ENCODE data around the gene BCL2A1. TPM values are rescaled to one million over a fixed set of nuclear protein-coding genes. Genes with fewer than 3 reads are reported as not detected.

BCL2A1 gene
- total RNA-seq, 2 experiments from 2014 or later, result 2.2 to 2.3 TPM

- intact Hi-C loops (cut with micrococcal nuclease; ENCODE audit: unreplicated experiment), result no loop called here
- Histone ChIP-seq H4K20me1 (ENCODE audit: insufficient read depth, low read length) (no peaks in the 10 kb centered on the region), H3K9me2 (ENCODE audit: insufficient read depth, low read length) (no peaks in the 10 kb centered on the region), H3K9me3 (ENCODE audit: low read length) (no peaks in the 10 kb centered on the region), H2AFZ (ENCODE audit: low read length) (no peak overlapping the region), H3K27ac (ENCODE audit: low read depth, low read length, poor library complexity, severe bottlenecking) (no peak overlapping the region), H3K4me1 (ENCODE audit: insufficient read depth, low read length, poor library complexity, severe bottlenecking) (peaks cover 5% of the 10 kb centered on the region), H3K4me3 (ENCODE audit: low read depth, low read length, poor library complexity, severe bottlenecking) (no peak overlapping the region), H3K4me2 (ENCODE audit: low read length) (no peak overlapping the region), H3K36me3 (ENCODE audit: insufficient read depth, low read length) (no peaks in the 10 kb centered on the region), H3K79me2 (ENCODE audit: insufficient read depth, low read depth, low read length) (no peaks in the 10 kb centered on the region)
- ChIA-PET POLR2A (interaction anchor here (0.7 kb wide), 2 partner anchors 82 to 338 kb away, joined by 4 to 7 read pairs; no protein-coding TSS in a partner anchor), CTCF (ENCODE audit: unreplicated experiment) (no interaction called here)
- no peak for TF ChIP-seq EZH2phosphoT487 (IDR thresholded peaks at IDR 0.05; ENCODE audit: borderline replicate concordance, low read depth, low read length)
- TF ChIP-seq CTCF (conservative IDR thresholded peaks at IDR 0.05; ENCODE audit: low read length), result no peak
- BruUV-seq (replicated peaks), result no TSS peak
- DNase-seq (ENCODE audit: low spot score), result no peak
These were observed 32.2 kb upstream of the BCL2A1 start for GRCh38 chr15:80003171-80003570.

GRCh38 chr15:80002267-80002666 is 31.3 kb upstream of the BCL2A1 start:
- H3K4me1 ChIP-seq (ENCODE audit: insufficient read depth, low read length, poor library complexity, severe bottlenecking), result no peaks in the 10 kb centered on the region
- H3K27ac ChIP-seq (ENCODE audit: low read depth, low read length, poor library complexity, severe bottlenecking), result no peak overlapping the region
- H3K9me2 ChIP-seq (ENCODE audit: insufficient read depth, low read length), result no peaks in the 10 kb centered on the region
- H3K9me3 ChIP-seq (ENCODE audit: low read length), result no peaks in the 10 kb centered on the region
- no peak overlapping the region for H3K4me3 ChIP-seq (ENCODE audit: low read depth, low read length, poor library complexity, severe bottlenecking)
- no peak overlapping the region for H3K4me2 ChIP-seq (ENCODE audit: low read length)
- intact Hi-C loops (cut with micrococcal nuclease; ENCODE audit: unreplicated experiment), result no loop called here
- no TSS peak for BruUV-seq (replicated peaks)
- H2AFZ ChIP-seq (ENCODE audit: low read length), result no peak overlapping the region
- no peaks in the 10 kb centered on the region for H3K79me2 ChIP-seq (ENCODE audit: insufficient read depth, low read depth, low read length)
- DNase-seq (ENCODE audit: low spot score), result no peak
- TF ChIP-seq CTCF (conservative IDR thresholded peaks at IDR 0.05; ENCODE audit: low read length) (no peak), EZH2phosphoT487 (IDR thresholded peaks at IDR 0.05; ENCODE audit: borderline replicate concordance, low read depth, low read length) (no peak)
- no peaks in the 10 kb centered on the region for H3K36me3 ChIP-seq (ENCODE audit: insufficient read depth, low read length)
- ChIA-PET CTCF (ENCODE audit: unreplicated experiment) (no interaction called here), POLR2A (interaction anchor here (0.6 to 1.0 kb wide), 4 partner anchors 9 to 337 kb away, joined by 3 to 7 read pairs (median 4); no protein-coding TSS in a partner anchor)
- no peaks in the 10 kb centered on the region for H4K20me1 ChIP-seq (ENCODE audit: insufficient read depth, low read length)

GRCh38 chr15:79994615-79995014 is 23.6 kb upstream of the BCL2A1 start:
- H4K20me1 ChIP-seq (ENCODE audit: insufficient read depth, low read length), result no peaks in the 10 kb centered on the region
- H3K79me2 ChIP-seq (ENCODE audit: insufficient read depth, low read depth, low read length), result no peaks in the 10 kb centered on the region
- H3K36me3 ChIP-seq (ENCODE audit: insufficient read depth, low read length), result no peaks in the 10 kb centered on the region
- H3K4me1 ChIP-seq (ENCODE audit: insufficient read depth, low read length, poor library complexity, severe bottlenecking), result no peaks in the 10 kb centered on the region
- H3K9me2 ChIP-seq (ENCODE audit: insufficient read depth, low read length), result no peaks in the 10 kb centered on the region
- H2AFZ ChIP-seq (ENCODE audit: low read length), result no peak overlapping the region
- TF ChIP-seq EZH2phosphoT487 (IDR thresholded peaks at IDR 0.05; ENCODE audit: borderline replicate concordance, low read depth, low read length), result no peak
- no peak for TF ChIP-seq CTCF (conservative IDR thresholded peaks at IDR 0.05; ENCODE audit: low read length)
- no peak overlapping the region for H3K4me3 ChIP-seq (ENCODE audit: low read depth, low read length, poor library complexity, severe bottlenecking)
- H3K27ac ChIP-seq (ENCODE audit: low read depth, low read length, poor library complexity, severe bottlenecking), result no peak overlapping the region
- BruUV-seq (replicated peaks), result no TSS peak
- H3K9me3 ChIP-seq (ENCODE audit: low read length), result no peaks in the 10 kb centered on the region
- ChIA-PET POLR2A (interaction anchor here (0.8 to 1.7 kb wide), 2 partner anchors 17 to 112 kb away, joined by 3 to 6 read pairs; no protein-coding TSS in a partner anchor), CTCF (ENCODE audit: unreplicated experiment) (no interaction called here)
- no peak for DNase-seq (ENCODE audit: low spot score)
- intact Hi-C loops (cut with micrococcal nuclease; ENCODE audit: unreplicated experiment), result loop anchor here (10.0 kb wide), 1 partner anchor 400 kb away; no protein-coding TSS in a partner anchor
- no peak overlapping the region for H3K4me2 ChIP-seq (ENCODE audit: low read length)
